Activated T-cell treated with anti-CD3 and anti-CD28 coated beads for 4 hours (primary cell): Measurements from ENCODE around the gene CD70.
"Not testable (repeated sequence)": the region's sequence is repeated elsewhere in the genome, so short reads cannot be mapped to it uniquely, and the experiment has no call there.

Source experiments
- DNase-seq: peaks from one replicate; pipeline ENCODE4 v3.0.0-alpha.2; 2020

Gene CD70, protein sequence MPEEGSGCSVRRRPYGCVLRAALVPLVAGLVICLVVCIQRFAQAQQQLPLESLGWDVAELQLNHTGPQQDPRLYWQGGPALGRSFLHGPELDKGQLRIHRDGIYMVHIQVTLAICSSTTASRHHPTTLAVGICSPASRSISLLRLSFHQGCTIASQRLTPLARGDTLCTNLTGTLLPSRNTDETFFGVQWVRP

DNA sequence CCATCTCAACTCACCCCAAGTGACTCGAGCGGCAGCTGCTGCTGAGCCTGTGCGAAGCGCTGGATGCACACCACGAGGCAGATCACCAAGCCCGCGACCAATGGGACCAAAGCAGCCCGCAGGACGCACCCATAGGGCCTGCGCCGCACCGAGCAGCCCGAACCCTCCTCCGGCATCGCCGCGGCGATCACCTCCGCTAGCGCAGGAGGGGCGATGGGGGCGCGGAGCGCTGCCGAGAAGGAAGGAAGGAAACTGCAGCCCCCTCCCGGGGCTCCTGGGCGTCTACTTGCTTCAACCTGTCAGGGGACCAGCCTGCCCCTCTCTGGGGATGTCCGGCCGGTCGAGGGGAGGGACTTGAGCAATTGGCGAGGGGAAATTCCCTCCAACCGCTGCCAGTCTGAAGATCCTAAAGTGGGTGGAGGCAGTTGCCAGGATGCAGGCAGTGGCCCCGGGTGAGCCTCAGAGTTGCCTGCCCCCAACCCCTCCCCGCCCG is at the start of gene CD70:
TSS of gene CD70 (minus strand) at position 324 of the 493 bp plus-strand sequence. CDS start at position 176, 148 bp downstream.
- DNase-seq, result peak; percentile 15

DNA sequence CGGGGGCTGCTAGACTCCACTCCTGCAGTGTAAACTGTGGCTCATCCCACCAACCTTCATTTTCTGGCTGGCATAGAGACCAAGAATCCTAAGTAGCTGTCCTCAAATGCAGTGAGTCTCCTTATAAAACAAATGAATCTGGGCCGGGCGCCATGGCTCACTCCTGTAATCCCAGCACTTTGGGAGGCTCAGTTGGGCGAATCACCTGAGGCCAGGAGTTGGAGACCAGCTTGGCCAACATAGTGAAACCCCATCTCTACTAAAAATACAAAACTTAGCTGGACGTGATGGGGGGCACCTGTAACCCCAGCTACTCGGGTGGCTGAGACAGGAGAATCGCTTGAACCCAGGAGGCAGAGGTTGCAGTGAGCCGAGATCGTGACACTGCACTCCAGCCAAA is 49.4 kb upstream of the CD70 start:
- not testable (repeated sequence) for DNase-seq

DNA sequence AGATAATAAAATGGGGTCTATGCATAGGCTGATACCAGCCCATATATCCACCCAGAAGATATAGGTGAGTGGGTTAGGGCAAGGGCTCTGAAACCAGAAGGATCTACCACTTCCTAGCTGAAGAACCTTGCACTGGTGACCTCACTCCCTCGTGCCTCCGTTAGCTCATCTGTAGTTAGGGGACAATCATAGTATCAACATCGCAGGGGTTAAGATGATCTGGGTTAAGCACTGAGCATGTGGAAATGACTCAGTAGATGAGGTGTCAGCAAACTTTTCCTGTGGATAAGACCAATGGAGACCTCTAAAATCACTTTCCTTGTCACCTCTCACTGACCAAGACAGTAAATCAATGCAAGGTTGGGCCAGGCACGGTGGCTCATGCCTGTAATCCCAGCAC is 48.5 kb upstream of the CD70 start:
- DNase-seq, result no peak

DNA sequence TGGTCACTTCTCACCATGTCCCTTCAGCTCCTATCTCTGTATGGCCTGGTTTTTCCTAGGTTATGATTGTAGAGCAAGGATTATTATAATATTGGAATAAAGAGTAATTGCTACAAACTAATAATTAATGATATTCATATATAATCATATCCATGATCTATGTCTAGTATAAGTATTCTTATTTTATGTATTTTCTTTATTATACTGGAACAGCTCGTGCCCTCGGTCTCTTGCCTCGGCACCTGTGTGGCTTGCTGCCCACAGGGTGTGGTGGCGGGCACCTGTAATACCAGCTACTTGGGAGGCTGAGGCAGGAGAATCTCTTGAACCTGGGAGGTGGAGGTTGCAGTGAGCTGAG is 42.5 kb upstream of the CD70 start:
- not testable (repeated sequence) for DNase-seq

DNA sequence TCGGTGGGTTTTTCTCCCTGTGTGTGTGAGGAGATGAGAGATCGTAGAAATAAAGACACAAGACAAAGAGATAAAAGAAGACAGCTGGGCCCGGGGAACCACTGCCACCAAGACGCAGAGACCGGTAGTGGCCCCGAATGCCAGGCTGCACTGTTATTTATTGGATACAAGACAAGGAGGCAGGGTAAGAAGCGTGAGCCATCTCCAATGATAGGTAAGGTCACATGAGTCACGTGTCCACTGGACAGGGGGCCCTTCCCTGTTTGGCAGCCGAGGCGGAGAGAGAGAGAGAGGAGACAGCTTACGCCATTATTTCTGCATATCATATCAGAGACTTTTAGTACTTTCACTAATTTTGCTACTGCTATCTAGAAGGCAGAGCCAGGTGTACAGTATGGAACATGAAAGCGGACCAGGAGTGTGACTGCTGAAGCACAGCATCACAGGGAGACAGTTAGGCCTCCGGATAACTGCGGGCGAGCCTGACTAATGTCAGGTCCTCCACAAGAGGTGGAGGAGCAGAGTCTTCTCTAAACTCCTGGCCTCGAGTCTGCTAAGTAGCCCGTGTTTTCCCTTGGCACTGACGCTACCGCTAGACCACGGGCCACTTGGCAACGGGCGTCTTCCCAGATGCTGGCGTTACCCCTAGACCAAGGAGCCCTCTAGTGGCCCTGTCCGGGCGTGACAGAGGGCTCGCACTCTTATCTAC is 42.0 kb upstream of the CD70 start:
- DNase-seq, result peak; percentile 24

DNA sequence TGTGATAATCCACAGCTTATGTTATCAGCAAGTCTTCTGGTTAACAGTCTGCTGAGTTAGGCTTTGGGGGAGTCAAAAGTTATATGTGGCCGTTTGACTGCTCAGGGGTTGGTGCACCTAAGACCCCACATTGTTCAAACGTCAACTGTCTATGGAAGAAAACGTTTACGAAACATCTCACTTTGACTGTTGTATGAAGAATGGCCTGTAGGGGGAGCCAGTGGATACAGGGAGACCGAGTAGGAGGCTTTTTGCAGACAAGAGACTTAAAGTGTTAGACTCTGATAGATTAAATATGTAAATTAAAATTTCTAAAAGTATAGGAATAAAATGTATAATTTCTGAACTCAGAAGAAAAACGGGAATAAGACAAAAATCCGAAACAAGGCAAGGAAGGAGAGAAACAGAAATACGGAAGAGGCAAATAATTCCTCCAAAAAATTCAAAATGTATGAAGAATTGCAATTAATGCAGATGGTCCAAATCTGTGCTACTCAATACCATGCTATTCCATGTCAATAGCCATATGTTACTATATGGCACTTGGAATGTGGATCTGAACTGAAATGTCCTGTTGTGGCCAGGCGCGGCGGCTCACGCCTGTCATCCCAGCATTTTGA is 41.2 kb upstream of the CD70 start:
- DNase-seq, result peak; percentile 90

DNA sequence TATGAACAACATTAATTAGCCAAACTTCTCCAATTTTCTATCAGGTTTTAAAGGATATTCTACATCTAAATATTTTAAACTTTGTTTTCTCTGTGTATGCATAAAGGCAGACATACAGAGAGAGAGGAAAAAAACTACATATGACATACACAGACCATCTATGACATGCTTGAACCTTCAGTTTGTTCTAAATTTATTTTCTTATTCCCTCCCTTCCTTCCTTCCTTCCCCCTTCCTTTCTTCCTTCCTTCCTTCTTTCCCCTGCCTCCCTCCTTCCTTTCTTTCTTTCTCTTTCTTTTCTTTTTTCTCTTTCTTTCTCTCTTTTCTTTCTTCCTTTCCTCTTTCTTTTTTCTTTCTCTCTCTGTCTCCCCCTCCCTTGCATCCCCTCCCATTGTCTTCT is 35.8 kb upstream of the CD70 start:
- DNase-seq, result no peak

DNA sequence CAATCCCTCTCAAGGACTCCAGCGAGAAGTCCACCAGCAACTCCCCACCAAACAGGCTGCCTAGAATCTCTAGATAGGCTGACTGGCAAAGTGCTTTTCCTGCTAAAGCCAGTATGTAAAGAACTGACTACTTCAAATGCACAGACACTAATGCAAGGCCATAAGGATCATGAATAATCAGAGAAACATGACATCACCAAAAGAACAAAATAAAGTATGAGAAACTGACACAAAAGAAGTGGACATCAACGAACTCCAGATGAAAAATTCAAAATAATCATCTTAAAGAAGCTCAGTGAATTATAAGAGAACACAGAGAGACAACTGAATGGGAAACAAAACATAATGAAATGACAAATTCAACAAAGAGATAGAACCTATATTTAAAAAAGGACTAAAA is 26.4 kb upstream of the CD70 start:
- no peak for DNase-seq

DNA sequence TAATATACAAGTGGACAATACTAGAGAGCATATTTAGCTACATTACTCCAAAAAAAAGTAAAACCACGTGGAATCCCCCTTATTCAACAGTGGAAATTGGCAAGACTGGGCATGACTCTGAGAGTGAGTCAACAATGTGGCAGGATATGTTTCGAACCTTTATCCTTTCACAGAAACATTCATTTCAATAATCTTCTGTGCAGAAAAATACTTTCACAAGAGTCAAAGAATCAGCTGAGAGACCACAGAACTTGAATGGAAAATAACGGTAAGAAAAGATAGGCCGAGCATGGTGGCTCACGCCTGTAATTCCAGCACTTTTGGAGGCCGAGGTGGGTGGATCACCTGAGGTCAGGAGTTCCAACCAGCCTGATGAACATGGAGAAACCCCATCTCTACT is 25.1 kb upstream of the CD70 start:
- no peak for DNase-seq

DNA sequence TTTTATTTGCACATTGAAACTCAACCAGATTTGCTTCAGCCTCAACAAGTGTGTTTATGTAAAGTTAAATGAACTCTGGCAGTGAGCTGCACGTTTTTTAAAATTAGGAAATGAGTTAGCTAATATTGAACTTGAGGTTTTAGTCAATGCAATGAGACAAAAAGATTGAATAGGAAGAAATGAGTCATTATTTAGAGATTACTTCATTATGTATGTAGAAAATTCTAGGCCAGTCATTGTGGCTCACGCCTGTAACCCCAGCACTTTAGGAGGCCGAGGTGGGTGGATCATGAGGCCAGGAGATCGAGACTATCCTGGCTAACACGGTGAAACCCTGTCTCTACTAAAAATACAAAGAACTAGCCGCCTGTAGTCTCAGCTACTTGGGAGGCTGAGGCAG is 22.8 kb upstream of the CD70 start:
- DNase-seq, result no peak

DNA sequence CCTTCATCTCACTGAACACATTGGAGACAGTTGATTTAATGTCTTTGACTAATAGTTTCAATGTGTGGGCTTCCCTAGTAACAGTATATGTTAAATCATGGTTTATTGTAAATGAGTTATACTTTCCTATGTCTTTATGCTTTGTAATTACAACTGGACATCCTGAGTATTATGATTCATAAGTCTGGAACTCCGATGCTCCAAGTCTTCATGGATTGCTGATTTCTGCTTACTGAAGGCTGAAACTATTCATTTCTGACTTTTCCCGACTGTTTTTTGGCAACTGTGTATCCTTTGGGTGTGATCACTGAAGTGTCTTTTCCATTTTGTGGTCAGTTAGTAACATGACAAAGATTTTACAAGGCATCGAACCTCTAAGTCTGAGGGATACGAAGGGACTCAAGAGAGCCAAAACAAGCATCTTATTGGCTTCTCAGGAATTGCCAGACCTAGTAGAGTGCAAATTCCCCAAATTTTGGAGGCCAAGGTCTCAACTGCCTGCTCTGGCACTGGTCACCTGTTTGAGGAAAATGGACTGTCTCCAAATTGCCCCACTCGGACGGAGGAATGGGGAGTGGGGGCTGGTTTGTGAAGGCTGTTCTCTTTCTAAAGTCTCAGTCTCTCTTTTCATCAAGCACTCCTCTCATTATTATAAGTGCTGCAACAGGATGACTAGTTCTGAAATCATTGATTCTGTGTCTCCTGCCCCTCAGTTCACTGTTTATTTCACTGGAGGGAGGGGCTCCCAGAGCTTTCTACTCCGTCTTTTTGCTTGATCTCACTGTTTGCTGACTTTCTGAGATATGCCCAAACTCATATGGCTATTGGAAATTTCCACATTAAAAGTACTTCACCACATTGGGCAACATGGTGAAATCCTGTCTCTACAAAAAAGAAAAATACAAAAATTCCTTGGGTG is 20.2 kb upstream of the CD70 start:
- DNase-seq, result no peak

DNA sequence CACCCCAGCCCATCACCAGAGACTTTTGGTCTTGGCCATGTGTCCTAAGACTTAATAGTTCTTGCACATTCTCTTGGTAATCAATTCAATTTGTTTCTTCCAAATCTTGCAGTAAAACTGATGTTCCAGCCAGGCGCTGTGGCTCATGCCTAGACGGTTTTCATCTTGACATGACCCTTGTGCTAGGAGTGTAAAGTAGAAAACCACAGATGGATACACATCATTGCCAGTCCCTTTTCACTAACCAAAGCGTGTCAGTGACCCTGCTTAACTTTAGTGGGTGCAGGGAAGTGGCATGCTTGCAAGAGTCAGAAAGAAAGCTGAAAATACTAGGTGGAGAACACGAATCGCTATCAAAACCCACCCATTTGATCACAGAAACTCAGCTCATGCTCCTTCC is 18.0 kb upstream of the CD70 start:
- DNase-seq, result no peak

DNA sequence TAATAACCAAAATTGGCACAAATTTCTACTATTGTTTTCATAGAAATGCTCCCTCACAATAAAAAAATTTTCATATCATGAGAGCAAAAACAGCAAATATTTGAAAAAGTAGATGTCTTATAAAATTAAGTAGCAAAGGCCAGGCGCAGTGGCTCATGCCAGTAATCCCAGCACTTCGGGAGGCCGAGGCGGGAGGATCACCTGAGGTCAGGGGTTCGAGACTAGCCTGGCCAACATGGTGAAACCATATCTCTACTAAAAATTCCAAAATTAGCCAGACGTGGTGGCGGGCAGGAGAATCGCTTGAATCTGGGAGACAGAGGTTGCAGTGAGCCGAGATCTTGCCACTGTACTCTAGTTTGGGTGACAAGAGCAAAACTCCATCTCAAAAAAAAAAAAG is 17.2 kb upstream of the CD70 start:
- not testable (repeated sequence) for DNase-seq

DNA sequence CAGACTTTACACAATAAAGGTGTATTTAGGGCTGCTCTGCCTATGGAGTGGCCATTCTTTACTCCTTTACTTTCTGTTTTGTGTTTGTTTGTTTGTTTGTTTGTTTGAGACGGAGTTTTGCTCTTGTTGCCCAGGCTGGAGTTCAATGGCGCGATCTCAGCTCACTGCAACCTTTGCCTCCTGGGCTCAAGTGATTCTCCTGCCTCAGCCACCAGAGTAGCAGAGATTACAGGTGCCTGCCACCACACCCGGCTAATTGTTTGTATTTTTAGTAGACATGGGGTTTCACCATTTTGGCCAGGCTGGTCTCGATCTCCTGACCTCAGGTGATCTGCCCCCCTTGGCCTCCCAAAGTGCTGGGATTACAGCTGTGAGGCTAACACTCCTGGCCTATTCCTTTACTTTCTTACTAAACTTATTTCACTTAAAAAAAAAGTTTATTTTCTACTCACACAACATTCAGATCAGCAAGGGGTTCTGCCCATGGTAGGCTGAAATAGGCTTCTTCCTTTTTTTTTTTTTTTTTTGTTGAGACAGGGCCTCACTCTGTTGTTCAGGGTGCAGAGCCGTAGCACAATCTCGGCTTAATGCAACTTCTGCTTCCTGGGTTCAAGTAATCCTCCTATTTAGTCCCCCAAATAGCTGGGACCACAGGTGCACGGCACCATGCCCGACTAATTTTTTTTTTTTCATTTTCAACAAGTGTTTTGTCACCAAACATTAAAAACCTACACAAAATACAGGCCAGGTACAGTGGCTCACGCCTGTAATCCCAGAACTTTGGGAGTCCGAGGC is 15.5 kb upstream of the CD70 start:
- not testable (repeated sequence) for DNase-seq

DNA sequence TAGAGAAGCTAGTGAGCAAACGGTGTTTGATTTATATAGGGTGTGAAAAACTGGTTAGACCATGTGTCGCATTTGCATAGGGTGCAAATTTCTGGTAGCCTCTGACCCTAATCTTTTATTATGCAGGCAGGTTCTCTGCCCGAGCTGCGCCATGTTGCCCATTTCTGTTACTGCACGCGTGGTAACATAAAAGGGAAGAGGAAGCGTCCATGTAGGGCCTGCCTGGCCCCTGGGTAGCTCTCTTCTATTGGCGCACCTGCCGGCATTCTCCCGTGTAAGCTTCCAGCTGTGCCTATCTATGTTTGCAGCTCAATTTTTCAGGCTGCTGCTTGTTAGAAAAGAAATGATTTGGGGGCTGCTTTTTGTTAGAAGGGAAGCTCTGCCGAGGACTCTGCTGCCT is 14.0 kb upstream of the CD70 start:
- no peak for DNase-seq

DNA sequence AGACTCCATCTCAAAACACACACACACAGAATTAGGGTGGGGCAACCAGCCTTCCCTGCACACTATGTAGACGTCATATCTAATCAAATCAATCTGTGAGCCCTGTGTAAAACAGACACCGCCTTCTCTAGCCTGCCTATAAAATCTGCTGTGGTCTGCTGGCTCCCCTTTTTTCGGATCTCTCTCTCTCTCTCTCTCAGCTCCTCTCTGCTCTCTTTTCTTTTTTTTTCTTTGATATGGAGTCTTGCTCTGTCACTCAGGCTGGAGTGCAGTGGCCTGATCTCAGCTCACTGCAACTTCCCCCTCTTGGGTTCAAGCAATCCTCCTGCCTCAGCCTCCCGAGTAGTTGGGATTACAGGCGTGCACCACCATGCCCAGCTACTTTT is 11.8 kb upstream of the CD70 start:
- DNase-seq, result no peak

DNA sequence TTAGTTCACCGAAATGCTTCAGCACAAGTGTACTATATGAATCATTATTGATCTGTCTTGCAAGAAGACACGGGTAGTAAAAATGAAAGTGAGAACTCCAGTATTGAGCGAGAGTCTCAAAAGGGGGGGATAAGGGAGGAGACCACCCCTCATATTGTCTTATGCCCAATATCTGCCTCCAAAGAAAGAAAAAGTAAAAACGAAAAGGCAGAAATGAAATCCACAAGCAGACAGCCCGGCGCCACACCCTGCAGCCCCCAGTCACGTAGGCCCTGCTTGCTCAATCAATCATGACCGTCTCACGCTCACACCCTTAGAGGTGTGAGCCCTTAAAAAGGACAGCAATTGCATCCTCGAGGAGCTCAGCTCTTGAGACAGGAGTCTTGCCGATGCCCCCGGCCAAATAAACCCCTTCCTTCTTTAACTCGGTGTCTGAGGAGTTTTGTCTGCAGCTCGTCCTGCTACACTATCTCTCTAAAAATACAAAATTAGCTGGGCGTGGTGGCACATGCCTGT is 10.6 kb upstream of the CD70 start:
- DNase-seq, result not testable (repeated sequence)

DNA sequence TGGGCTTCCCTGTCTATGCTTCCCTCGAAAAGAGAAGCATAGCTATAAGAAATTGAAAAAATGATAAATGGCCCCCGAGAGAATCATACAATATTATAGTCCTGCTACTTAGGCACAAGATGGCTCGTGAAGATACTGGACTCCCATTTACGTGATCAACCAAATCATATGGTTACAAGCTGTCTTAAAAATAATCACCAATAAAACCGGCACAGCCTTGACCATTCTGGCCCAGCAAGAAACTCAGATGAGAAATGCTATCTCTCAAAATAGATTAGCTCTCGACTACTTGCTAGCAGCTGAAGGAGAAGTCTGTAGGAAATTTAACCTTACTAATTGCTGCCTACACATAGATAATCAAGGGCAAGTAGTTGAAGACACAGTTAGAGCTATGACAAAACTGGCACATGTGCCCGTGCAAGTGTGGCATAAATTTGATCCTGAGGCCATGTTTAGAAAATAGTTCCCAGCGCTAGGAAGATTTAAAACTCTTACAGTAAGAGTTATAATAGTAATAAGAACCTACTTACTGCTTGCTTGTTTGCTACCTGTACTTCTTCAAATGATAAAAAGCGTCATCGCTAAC is 10.1 kb upstream of the CD70 start:
- not testable (repeated sequence) for DNase-seq

DNA sequence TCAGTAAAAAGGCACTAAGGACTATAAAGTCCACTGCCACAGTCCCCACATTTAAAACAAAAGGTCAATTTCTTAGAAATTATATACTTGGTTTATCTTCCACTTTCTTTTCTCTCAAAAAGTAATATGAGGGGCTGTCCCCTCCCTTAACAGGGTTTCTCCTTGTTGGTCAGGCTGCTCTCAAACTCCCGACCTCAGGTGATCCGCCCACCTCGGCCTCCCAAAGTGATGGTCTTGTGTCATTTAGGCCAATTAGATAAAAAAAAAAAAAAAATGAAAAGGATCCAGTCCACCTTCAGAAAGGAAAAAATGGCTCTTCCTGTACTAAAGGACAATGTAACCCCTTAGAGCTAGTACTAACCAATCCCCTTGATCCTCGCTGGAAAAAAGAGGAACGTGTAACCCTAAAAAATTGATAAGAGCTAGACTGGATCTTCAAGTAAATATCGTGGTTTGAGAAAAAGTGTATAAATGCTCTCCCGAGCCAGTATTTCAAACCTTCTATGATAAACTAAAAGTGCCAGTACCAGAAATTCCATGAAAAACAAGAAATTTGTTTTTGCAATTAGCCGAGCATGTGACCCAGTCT is 9.0 kb upstream of the CD70 start:
- DNase-seq, result no peak

DNA sequence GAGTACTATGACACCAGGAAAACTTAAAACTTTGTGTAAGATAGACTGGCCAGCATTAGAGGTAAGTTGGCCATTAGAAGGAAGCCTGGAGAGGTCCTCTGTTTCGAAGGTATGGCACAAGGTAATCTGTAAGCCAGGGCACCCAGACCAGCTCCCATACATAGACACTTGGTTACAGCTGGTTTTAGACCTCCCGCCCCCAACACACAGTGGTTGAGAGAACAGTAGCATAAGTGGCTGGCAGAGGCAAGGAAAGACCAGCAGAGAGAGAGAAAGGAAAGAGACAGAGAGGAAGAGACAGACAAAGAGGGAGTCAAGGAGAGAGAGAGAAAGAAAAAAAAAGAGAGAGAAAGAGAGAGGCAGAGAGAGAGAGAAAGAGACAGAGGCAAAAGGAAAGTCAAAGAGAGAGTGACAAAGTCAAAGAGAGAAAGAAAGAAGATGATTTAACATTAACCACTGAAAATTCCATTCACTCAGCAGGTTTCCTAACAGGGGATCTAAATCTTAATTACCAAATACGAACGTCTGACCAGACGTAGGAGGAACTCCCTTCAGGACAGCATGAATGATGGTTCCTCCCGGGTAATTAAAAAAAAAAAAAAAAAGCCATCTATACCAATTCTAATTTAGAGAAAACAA is 7.4 kb upstream of the CD70 start:
- DNase-seq, result not testable (repeated sequence)
